T-helper 1 cell treated with Interleukin-12 subunit alpha and Interleukin-12 subunit beta and Interleukin-4 antibody, amounts not matched to agents 30 ng/mL and 1 ng/mL, for 36 hours (primary cell): Measurements from ENCODE around the gene SMIM30. TPM values are rescaled to one million over a fixed set of nuclear protein-coding genes. Genes with fewer than 3 reads are reported as not detected.

Experiments used
- intact Hi-C: fragments of 100-400 bp; cut with micrococcal nuclease; formaldehyde crosslinking; loops from one replicate; pipeline ENCODE4 v1.15.1; 2024
- total RNA-seq: library from RNA; stranded (reverse); gene quantifications from 2 replicates; pipeline ENCODE4 v1.2.3, GENCODE V29; 2022

The SMIM30 gene
- total RNA-seq, 1 donor from 2014 or later = 21.4 TPM

DNA sequence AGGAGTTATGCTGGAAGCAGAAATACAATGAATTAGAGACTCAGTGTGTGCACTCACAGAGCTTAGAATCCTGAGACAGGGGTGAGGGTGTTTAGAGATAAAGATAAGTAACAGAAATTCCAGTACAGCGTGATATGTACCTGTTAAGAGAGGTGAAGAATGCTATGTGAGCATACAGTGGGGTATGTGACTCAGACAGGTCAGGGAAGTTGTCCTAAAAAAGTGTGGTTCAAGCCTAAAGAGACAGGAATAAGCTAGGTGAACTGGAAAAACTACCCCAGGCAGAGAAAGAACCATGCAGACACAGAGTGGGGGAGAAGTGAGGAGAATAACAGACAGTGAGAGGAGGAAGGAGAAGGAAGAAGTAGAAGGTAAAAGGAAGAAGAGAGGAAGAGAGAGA lies 8.6 kb downstream of the SMIM30 start:
- intact Hi-C loops = no loop called here

DNA sequence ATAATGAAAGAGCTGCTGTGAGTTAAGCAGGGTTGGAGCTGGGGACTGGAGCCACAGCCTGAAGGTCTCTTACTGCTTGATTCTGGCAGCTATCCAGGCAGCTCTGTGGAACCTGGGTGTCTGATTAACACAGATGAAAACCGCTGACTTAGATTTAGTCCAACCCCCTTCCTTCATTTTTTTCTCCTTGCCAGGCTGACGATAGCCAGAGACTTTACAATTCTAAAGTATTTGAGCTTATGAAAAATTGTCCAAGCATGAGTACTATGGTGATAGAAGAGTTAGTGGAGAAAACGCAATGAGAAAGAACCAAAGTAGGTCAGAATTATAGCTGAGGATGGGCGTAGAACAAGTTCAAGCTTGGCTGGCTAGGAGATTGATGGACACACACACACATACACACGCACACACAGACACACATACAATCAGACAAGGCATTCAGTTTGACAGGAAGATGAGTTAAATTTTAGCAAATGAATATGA lies 18.2 kb downstream of the SMIM30 start:
- intact Hi-C loops = no loop called here

DNA sequence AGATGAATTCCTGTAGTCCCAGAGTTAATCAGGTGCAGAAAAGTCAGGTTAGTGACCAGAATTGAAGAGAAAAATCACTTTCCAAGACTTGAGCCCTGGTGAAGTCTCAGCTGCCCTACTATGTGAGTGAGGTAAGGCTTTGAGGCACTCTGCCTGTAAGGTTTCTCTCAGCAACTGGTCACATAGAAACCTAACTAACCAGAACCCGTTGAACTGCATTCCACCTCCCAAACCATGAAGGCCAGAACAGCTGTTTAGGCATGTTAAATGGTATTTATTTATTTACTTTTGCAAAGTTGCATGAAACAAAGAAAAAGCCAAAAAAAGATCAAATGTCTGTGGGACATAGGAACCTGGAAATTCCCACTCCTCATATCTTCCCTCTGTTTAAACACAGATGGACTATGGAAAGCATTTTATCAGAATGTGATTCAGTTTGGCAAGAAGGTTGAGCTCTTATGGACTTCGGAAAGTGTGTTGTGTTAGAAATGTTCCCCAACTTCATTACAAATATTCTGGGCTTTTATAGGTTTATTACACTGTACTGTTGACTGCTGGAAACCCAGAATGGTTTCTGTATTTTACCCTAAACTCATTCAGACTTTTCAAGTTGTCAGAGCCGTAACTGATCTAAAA lies 19.0 kb downstream of the SMIM30 start:
- intact Hi-C loops = no loop called here

DNA sequence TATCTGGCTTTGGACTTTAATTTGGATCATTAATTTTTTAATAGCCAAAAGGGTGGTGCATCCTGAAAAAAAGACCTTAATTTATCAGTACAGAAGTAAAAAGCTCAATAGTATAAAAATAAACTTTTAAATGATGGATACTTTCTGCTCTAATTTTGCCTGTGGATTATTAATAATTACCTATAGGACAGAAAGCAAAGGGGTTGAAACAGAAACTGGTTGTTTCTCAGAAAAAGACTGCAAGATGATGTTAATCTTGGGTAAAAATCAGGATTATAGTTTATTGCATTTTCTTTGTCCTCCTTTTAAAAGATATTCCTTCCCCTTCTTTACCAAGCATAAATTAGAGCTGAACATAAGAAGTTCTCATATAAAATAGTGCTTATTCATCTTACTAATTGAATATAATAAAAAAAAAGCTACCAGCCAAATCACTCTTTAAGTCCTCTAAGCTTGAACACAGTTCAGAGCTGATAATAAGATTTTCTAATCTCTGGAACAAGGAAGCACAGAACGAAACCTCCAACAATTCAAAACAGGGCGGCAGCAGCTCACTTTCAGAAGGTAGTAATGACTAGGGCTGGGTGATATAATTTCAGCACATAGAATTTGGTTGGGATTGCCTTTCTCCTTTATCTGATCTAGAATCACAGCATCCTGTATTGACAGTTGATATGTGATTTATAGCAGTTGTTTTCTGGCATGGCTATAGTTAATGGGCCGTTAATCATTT lies 23.7 kb downstream of the SMIM30 start:
- intact Hi-C loops = no loop called here

DNA sequence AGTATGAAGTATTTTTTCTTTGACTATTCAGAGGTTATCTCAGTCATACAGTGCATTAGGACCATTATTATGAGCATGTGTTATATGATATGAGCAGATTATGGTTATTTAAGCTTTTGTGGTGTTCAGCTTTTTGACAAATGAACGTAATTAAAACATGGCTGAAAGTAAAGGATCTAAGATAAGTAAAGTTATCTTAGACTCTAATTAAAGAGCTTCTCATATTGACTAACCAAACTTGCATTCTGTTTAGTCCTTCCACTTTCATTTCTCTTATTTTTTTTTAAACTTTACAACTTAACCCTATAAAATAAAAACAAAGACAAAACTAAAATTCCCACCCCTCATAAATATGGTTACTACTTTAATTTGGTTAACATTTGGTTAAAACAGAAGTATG lies 24.8 kb downstream of the SMIM30 start:
- intact Hi-C loops = no loop called here

DNA sequence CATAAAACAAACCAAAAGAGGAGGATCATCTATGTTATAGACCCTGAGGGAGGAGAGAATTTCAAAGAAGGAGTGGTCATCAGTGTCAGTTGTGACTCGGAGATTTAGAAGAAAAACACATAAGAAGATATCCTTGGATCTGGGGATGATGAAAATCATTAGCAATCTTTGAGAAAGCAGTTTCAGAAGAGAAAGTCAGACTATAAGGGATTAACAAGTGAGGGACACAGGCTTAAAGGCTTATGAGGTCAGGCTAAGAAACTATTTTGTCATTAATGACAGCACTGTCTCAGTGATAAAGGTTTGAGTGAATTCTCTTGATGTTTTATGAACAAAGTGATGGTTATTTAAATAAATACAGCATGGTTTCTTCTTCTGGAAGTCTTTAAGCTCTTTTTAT lies 25.6 kb downstream of the SMIM30 start:
- intact Hi-C loops = no loop called here

DNA sequence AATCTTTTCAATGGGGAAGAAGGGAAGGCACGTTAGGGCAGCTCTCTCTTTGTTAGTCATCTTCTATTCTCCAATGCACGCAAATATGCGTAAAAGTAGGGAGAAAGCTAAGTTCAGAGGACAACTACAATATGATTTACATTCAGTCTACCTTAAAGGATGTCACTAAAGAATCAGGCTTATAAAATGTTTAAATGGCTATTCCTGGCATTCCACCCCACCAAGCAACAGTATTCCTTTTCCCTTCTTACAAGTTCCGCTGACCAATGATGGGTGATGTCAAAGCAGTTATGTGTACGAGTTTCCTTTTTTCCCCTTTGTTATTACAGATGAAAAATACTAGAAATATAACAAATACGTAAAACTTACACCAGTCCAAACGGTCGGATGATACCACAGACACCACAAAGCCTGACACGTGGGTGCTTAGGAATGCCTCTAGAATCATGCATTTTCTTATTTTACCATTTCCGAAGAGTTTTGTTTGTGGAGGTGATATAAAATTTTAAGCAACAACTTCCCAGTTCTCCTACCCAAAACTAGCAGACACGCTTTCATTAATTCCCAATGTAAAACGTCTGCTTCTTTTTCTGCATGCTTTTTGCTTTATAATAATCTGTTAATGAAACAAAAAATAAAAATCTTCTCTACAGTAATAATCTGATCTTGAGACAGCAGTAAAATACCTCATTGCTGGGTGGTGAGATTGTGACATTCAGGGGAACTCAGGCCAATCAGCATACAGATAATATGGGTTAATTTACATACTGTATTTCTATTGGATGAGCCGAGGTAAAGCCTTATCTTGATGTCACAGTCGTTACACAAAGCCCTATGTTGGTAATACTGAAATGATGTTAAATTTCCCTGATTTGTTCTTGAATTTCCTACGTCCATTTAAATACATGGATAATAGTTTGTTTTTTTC lies 31.0 kb downstream of the SMIM30 start:
- intact Hi-C loops = no loop called here

DNA sequence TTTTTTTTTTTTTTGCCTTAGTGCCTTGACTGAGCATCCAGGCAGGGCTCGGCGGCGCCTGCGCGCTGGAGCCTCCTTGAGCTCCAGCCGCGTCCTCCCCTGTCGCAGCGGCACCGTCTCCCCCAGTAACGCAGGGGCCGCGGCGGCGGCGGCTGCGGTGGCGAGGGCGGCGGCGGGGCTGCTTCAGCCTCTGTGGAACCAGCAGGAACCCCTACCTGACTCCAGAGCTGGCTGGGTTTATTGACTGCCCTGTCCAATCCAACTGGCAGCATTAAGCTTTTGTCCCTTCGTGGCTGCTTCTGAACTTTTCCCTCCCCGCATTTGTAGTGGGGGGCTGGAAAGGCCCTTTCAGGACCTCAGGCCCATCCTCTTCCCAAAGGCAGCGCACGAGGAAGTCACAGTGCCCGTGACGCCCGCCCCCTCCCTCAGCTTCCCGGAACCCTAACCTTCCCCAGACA lies 31.9 kb downstream of the SMIM30 start, which contains the start of gene GPR85:
TSS of gene GPR85 (minus strand) at position 397 of the 458 bp plus-strand sequence. CDS start 2,106 bp downstream, outside the sequence.
- intact Hi-C loops = no loop called here

DNA sequence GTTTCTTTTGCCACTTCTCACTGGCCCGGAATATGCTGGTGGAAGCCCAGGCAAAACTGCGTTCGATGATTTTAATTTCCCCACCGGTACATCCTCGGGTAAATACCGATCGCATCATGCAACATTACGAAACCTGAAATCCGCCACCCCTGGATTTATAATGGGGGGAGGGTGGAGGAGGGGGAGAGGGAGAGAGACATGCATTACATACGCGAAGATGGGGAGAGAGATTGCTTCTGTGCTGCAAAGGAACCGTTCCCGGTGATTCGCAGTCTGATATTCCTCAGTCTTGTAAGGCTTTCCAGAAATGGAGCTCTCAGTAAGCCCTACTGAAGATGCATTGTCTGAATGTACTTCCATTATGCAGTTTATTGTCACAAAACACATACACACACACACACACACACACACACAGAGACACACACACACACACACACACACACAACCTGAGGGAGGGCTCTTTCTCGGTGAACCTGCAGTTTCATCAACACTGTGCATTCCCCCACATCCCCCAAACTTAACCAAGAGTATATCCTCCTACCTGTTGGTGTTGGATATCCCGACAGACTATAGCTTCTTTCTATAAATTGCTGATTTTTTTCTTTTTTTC lies 32.5 kb downstream of the SMIM30 start:
- intact Hi-C loops = no loop called here

DNA sequence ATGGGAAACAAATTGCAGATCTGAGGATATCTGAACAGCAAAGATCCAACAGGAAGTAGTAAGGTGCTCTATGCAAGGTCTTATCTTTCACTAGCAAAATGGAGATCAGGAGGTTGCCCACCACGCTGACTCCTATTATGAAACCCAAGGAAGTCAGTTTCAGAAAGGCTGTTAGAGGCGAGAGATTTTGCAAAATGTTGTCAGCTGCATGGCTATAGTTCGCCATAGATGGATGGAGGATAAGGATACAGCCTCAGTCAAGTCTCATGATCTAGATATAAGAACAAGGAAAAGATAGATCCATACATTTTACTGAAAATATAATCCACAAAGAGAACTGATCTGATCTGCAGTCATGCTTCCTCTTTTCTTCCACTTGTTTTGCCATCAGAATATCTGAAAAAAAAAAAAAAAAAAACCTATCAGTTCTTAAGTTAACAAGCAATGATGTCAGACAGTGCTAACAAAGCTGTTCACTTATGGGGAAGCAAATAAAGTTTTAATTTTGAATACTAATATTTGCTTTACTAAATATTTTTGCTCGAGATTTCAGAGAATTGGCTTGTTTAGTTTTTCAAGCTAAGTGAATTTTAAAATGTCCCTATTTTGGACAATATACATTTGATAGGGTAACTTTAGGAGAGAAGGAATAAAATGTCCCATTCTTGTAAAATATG lies 33.7 kb downstream of the SMIM30 start:
- intact Hi-C loops = no loop called here

DNA sequence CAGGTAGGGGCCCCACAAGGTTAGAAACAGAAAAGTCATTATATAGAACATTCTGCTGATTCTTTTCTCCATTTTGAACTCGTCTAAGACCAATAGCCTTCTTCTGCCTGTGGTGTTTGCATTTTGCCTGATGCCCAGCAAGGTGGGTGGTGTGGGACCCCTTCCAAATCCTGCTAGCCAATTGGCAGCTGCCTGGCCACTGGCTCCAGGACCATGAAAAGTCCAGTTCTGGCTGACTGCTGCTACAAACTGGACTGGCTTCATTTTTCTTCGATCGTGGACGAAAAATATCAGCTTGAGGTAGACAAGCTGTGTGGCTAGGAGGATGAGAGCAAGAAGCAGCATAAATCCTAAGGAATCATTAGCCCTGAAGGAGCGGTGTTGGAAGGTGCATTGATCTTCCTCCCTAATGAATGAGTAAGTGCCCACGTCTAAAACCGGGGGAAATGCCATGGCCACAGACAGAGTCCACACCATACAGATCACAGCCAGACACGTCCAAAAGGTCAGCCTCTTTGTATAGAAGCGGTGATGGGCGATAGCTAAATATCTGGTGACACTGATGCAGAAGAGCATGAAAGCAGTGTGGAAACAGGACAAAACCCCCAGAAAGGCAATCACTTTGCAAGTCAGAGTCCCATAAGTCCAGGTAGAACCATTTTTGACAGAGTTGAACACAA lies 34.4 kb downstream of the SMIM30 start:
- intact Hi-C loops = no loop called here

DNA sequence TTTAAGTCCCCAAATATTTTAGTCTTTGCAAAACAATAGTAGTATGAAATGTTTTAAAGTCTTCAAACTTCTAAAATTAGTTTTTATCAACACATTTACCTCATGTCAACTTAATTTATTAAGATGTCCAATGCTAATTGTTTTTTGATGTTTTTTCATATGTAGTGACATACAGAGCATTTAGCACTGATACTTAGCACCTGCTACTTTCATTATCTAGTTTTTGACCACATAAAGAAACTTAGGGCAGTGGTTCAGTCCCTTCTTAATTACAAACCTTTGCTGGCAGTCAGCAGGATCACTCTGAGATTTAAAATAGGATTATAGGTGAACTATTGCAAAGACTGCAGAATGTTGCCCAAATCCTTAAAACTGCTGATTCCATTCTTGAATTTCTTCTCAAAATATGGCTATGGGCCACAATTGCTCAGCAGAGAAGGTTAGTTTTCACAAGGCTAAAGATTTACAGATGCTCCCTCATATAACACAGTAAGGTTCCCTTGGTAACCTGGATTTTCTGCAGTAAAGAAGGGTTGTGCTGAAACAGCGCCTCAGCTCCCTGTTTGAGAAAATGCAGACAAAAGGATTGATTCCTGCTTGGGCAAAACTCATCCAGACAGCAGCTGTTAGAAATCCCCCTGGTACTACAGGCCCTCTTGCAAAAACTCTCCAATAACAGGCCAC lies 35.1 kb downstream of the SMIM30 start:
- intact Hi-C loops = no loop called here

DNA sequence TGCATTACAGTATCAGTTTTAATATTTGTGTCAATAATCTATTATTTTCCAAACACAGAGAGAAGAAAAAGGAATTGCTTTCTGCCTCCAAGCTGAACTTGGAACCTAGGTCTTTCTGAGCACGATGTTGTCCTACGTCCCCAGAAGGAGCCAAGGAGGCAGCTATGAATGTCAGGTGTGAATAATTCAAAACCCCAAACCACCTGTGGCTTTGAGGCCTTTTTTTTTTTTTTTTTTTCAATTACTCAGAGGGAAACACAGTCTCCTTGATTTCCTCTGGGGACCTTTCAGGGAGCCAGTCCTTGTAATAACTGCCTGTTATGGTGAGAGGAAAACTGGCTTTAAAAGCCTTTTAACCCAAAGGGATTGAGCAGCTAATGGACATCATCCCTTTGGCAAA lies 40.0 kb downstream of the SMIM30 start:
- intact Hi-C loops = no loop called here

DNA sequence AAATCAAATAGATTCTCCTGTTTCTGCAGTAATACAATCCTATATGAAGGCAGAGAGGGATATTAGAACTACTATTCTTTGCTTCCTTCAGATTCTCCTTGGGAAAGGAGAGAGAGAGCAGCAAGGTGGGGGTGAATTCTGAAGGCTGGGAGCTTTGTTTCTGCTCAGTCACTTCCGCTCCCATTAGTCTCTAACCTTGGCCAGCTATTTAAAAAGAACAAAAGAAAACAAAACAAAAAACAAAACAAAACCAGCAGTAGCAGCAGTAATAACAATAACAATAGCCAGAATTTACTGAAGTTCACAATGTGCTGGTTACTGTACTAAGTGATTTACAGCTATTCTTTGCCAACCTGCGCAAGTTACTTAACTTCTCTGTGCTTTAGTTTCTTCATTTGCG lies 41.7 kb downstream of the SMIM30 start:
- intact Hi-C loops = no loop called here

DNA sequence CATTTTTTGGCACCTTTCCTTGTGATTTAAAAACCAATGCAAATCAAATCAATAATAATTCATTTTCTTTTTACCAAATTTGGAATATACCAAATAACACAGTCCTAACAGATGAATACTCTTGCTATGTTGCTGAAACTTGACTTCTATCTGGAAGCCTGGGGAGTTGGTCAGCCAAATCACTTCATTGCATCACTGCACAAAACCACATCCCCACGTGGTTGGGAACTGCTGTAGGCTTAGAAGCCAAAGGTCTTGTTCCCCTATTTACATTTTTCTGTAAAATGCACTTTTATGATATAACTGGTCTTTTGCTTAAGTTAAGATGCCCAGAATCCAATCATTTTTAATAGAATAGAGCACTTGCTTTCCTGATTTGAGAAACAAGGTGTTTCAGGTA lies 46.9 kb downstream of the SMIM30 start:
- intact Hi-C loops = no loop called here
